Measurements from ENCODE around the gene SMAD7.

SMAD7 gene

GRCh38 chr18:48949606-48950535 is 894 bp downstream of the SMAD7 start:
- no peak for TF ChIP-seq SIN3A (IDR thresholded peaks at IDR 0.05; ENCODE audit: borderline replicate concordance, insufficient read depth, low read length)
- no peak; the same call in 1 of the 2 replicates for TF ChIP-seq TAF1 (IDR thresholded peaks at IDR 0.05; ENCODE audit: borderline replicate concordance, insufficient read depth, low read length)
- no peak for TF ChIP-seq FOXP2 (optimal IDR thresholded peaks at IDR 0.05; ENCODE audit: borderline replicate concordance, extremely low read depth, extremely low read length, insufficient read depth)
- no peak for TF ChIP-seq REST (IDR thresholded peaks at IDR 0.05; ENCODE audit: insufficient read depth in 1 of 2, low read depth in 2 of 2, low read length in 2 of 2)
- TF ChIP-seq POLR2AphosphoS5 (IDR thresholded peaks at IDR 0.05; ENCODE audit: low read depth, low read length): no peak

- TF ChIP-seq SIN3A (IDR thresholded peaks at IDR 0.05; ENCODE audit: borderline replicate concordance, insufficient read depth, low read length) (peak; percentile 59; the same call in 1 of the 2 replicates), POLR2AphosphoS5 (IDR thresholded peaks at IDR 0.05; ENCODE audit: low read depth, low read length) (no peak)
Observed at GRCh38 chr18:48949050-48949605, 1.6 kb downstream of the SMAD7 start.

GRCh38 chr18:48948112-48949049 is 2.4 kb downstream of the SMAD7 start:
- peak; percentile 58 for TF ChIP-seq POLR2AphosphoS5 (IDR thresholded peaks at IDR 0.05; ENCODE audit: low read depth, low read length)
- TF ChIP-seq FOXP2 (optimal IDR thresholded peaks at IDR 0.05; ENCODE audit: borderline replicate concordance, extremely low read depth, extremely low read length, insufficient read depth): no peak
- TF ChIP-seq REST (IDR thresholded peaks at IDR 0.05; ENCODE audit: insufficient read depth in 1 of 2, low read depth in 2 of 2, low read length in 2 of 2): 0 out of 4 replicates have a peak, but pooled peaks of 1 of the 2 experiments have one; percentile 30
- peak; percentile 90; the same call in 1 of the 2 replicates for TF ChIP-seq SIN3A (IDR thresholded peaks at IDR 0.05; ENCODE audit: borderline replicate concordance, insufficient read depth, low read length)
- TF ChIP-seq TAF1 (IDR thresholded peaks at IDR 0.05; ENCODE audit: borderline replicate concordance, insufficient read depth, low read length): peak; percentile 78

- TF ChIP-seq POLR2AphosphoS5 (IDR thresholded peaks at IDR 0.05; ENCODE audit: low read depth, low read length): no peak
- no peak for TF ChIP-seq SIN3A (IDR thresholded peaks at IDR 0.05; ENCODE audit: borderline replicate concordance, insufficient read depth, low read length)
Observed at GRCh38 chr18:48947560-48947959, 3.2 kb downstream of the SMAD7 start.

- no peak for TF ChIP-seq TAF1 (IDR thresholded peaks at IDR 0.05; ENCODE audit: borderline replicate concordance, insufficient read depth, low read length)
- TF ChIP-seq FOXP2 (optimal IDR thresholded peaks at IDR 0.05; ENCODE audit: borderline replicate concordance, extremely low read depth, extremely low read length, insufficient read depth): no peak
- no peak for TF ChIP-seq POLR2AphosphoS5 (IDR thresholded peaks at IDR 0.05; ENCODE audit: low read depth, low read length)
- no peak for TF ChIP-seq REST (IDR thresholded peaks at IDR 0.05; ENCODE audit: insufficient read depth in 1 of 2, low read depth in 2 of 2, low read length in 2 of 2)
- TF ChIP-seq SIN3A (IDR thresholded peaks at IDR 0.05; ENCODE audit: borderline replicate concordance, insufficient read depth, low read length): no peak
Observed at GRCh38 chr18:48947092-48947491, 3.7 kb downstream of the SMAD7 start.
